Activated naive CD8-positive, alpha-beta T cell treated with anti-CD3 and anti-CD28 coated beads, Interleukin-2, amount 10 ng/mL, durations not matched to agents 7 days and 5 days (primary cell): Measurements from ENCODE around the gene MLANA. TPM values are rescaled to one million over a fixed set of nuclear protein-coding genes. Genes with fewer than 3 reads are reported as not detected.
A peak's percentile ranks its signal among the peaks of the same experiment; 100 is the strongest.

Experiments used
- ATAC-seq: fragments of 150-1000 bp; cut with Tn5 transposase; one replicate; pipeline ENCODE4 v1.10.0; 2021; ENCODE audit warnings: low read depth, moderate library complexity
- POLR2A ChIA-PET: fragments of 350-600 bp; sonication (Branson Sonifier 250); formaldehyde crosslinking; loops from one replicate; lab custom pipeline; 2021; ENCODE audit warnings: antibody characterized with exemption; lab: Charles Lee
- DNase-seq: peaks from one replicate; pipeline ENCODE4 v3.0.0; 2021
- H3K27ac Mint-ChIP-seq: one replicate; pipeline ENCODE4 v1.8.0; 2022; ENCODE audit warnings: mild to moderate bottlenecking, mixed read lengths
- H3K27me3 Mint-ChIP-seq: one replicate; pipeline ENCODE4 v1.8.0; 2022; ENCODE audit warnings: mild to moderate bottlenecking, moderate library complexity, mixed read lengths
- H3K36me3 Mint-ChIP-seq: one replicate; pipeline ENCODE4 v1.8.0; 2021; ENCODE audit warnings: mild to moderate bottlenecking, mixed read lengths
- H3K4me1 Mint-ChIP-seq: one replicate; pipeline ENCODE4 v1.8.0; 2021; ENCODE audit warnings: mixed read lengths
- H3K4me3 Mint-ChIP-seq: one replicate; pipeline ENCODE4 v1.8.0; 2022; ENCODE audit warnings: mild to moderate bottlenecking, moderate library complexity, mixed read lengths
- H3K9me3 Mint-ChIP-seq: one replicate; pipeline ENCODE4 v1.8.0; 2021; ENCODE audit warnings: mixed read lengths
- total RNA-seq, 2 experiments: library from RNA; stranded (reverse); gene quantifications; one replicate each; pipeline ENCODE4 v1.2.3, GENCODE V29; 2021

MLANA gene
- total RNA-seq, 2 experiments from 2014 or later = not detected

GRCh38 chr9:5895782-5896181 lies 5.1 kb downstream of the MLANA start:
- H3K36me3 Mint-ChIP-seq = no peaks in the 10 kb centered on the region
- no peaks in the 10 kb centered on the region for H3K9me3 Mint-ChIP-seq
- no peak overlapping the region for H3K27ac Mint-ChIP-seq
- H3K4me3 Mint-ChIP-seq = no peak overlapping the region
- no peaks in the 10 kb centered on the region for H3K27me3 Mint-ChIP-seq
- H3K4me1 Mint-ChIP-seq = peaks cover 7% of the 10 kb centered on the region
- POLR2A ChIA-PET = no interaction called here
- ATAC-seq (no peak), DNase-seq (no peak)

- ATAC-seq (no peak), DNase-seq (no peak)
- H3K9me3 Mint-ChIP-seq = no peaks in the 10 kb centered on the region
- H3K4me1 Mint-ChIP-seq = peaks cover 7% of the 10 kb centered on the region
- H3K27me3 Mint-ChIP-seq = no peaks in the 10 kb centered on the region
- no peak overlapping the region for H3K27ac Mint-ChIP-seq
- no peaks in the 10 kb centered on the region for H3K36me3 Mint-ChIP-seq
- H3K4me3 Mint-ChIP-seq = no peak overlapping the region
- POLR2A ChIA-PET = no interaction called here
Observed at GRCh38 chr9:5896863-5897262, 6.2 kb downstream of the MLANA start.

GRCh38 chr9:5897851-5898250 lies 7.2 kb downstream of the MLANA start:
- no peaks in the 10 kb centered on the region for H3K9me3 Mint-ChIP-seq
- no peaks in the 10 kb centered on the region for H3K36me3 Mint-ChIP-seq
- H3K4me1 Mint-ChIP-seq = peaks cover 7% of the 10 kb centered on the region
- no peak for ATAC-seq
- no peak for DNase-seq
- POLR2A ChIA-PET = no interaction called here
- H3K27ac Mint-ChIP-seq = no peak overlapping the region
- no peak overlapping the region for H3K4me3 Mint-ChIP-seq
- no peaks in the 10 kb centered on the region for H3K27me3 Mint-ChIP-seq

GRCh38 chr9:5899292-5899691 lies 8.6 kb downstream of the MLANA start:
- ATAC-seq (no peak), DNase-seq (no peak)
- Mint-ChIP-seq H3K9me3 (no peaks in the 10 kb centered on the region), H3K4me3 (no peak overlapping the region), H3K27ac (no peak overlapping the region), H3K36me3 (peaks cover 7% of the 10 kb centered on the region), H3K27me3 (no peaks in the 10 kb centered on the region), H3K4me1 (peaks cover 7% of the 10 kb centered on the region)
- POLR2A ChIA-PET = no interaction called here

- DNase-seq = no peak
- peaks cover 17% of the 10 kb centered on the region for H3K36me3 Mint-ChIP-seq
- no peak for ATAC-seq
- peaks cover 7% of the 10 kb centered on the region for H3K4me1 Mint-ChIP-seq
- H3K27ac Mint-ChIP-seq = no peak overlapping the region
- no peaks in the 10 kb centered on the region for H3K9me3 Mint-ChIP-seq
- no peak overlapping the region for H3K4me3 Mint-ChIP-seq
- no peaks in the 10 kb centered on the region for H3K27me3 Mint-ChIP-seq
- POLR2A ChIA-PET = no interaction called here
Observed at GRCh38 chr9:5900622-5901021, 9.9 kb downstream of the MLANA start.

- DNase-seq (no peak), ATAC-seq (no peak)
- H3K27ac Mint-ChIP-seq = no peak overlapping the region
- no peak overlapping the region for H3K4me3 Mint-ChIP-seq
- H3K4me1 Mint-ChIP-seq = peaks cover 7% of the 10 kb centered on the region
- H3K36me3 Mint-ChIP-seq = peaks cover 22% of the 10 kb centered on the region
- POLR2A ChIA-PET = no interaction called here
- H3K9me3 Mint-ChIP-seq = no peaks in the 10 kb centered on the region
- H3K27me3 Mint-ChIP-seq = no peaks in the 10 kb centered on the region
Observed at GRCh38 chr9:5902377-5902776, 11.7 kb downstream of the MLANA start.

- H3K4me3 Mint-ChIP-seq = no peak overlapping the region
- H3K9me3 Mint-ChIP-seq = no peaks in the 10 kb centered on the region
- peaks cover 26% of the 10 kb centered on the region for H3K36me3 Mint-ChIP-seq
- DNase-seq = no peak
- POLR2A ChIA-PET = no interaction called here
- ATAC-seq = no peak
- H3K4me1 Mint-ChIP-seq = peaks cover 9% of the 10 kb centered on the region
- H3K27me3 Mint-ChIP-seq = no peaks in the 10 kb centered on the region
- no peak overlapping the region for H3K27ac Mint-ChIP-seq
Observed at GRCh38 chr9:5908918-5909317, 18.2 kb downstream of the MLANA start.

- H3K27ac Mint-ChIP-seq = no peak overlapping the region
- peaks cover 18% of the 10 kb centered on the region for H3K36me3 Mint-ChIP-seq
- peaks cover 9% of the 10 kb centered on the region for H3K4me1 Mint-ChIP-seq
- POLR2A ChIA-PET = no interaction called here
- DNase-seq (no peak), ATAC-seq (no peak)
- H3K9me3 Mint-ChIP-seq = no peaks in the 10 kb centered on the region
- H3K27me3 Mint-ChIP-seq = no peaks in the 10 kb centered on the region
- no peak overlapping the region for H3K4me3 Mint-ChIP-seq
Observed at GRCh38 chr9:5909976-5910375, 19.3 kb downstream of the MLANA start.

GRCh38 chr9:5910413-5911057 lies 19.8 kb downstream of the MLANA start:
- H3K4me3 Mint-ChIP-seq = no peak overlapping the region
- no peak for DNase-seq

GRCh38 chr9:5915438-5915837 lies 24.7 kb downstream of the MLANA start:
- POLR2A ChIA-PET = no interaction called here
- DNase-seq (no peak), ATAC-seq (no peak)
- Mint-ChIP-seq H3K27ac (no peak overlapping the region), H3K27me3 (no peaks in the 10 kb centered on the region), H3K4me3 (no peak overlapping the region), H3K36me3 (peaks cover 23% of the 10 kb centered on the region), H3K9me3 (no peaks in the 10 kb centered on the region), H3K4me1 (peaks cover 7% of the 10 kb centered on the region)

More at GRCh38 chr9:5910413-5911057, 19.8 kb downstream of the MLANA start:
- no peaks in the 10 kb centered on the region for H3K27me3 Mint-ChIP-seq
- POLR2A ChIA-PET = no interaction called here
- peaks cover 9% of the 10 kb centered on the region for H3K4me1 Mint-ChIP-seq
- peaks cover 13% of the 10 kb centered on the region for H3K36me3 Mint-ChIP-seq
- ATAC-seq = peak; percentile 42
- H3K9me3 Mint-ChIP-seq = no peaks in the 10 kb centered on the region
- H3K27ac Mint-ChIP-seq = no peak overlapping the region

GRCh38 chr9:5917273-5917672 lies 26.6 kb downstream of the MLANA start:
- H3K36me3 Mint-ChIP-seq = peaks cover 33% of the 10 kb centered on the region

GRCh38 chr9:5917888-5918287 lies 27.2 kb downstream of the MLANA start:
- POLR2A ChIA-PET = interaction anchor here (0.7 kb wide), 1 partner anchor 250 kb away, joined by 5 read pairs; no protein-coding TSS in a partner anchor
- no peak for ATAC-seq

More at GRCh38 chr9:5917273-5917672, 26.6 kb downstream of the MLANA start:
- no peak overlapping the region for H3K4me3 Mint-ChIP-seq
- no peaks in the 10 kb centered on the region for H3K9me3 Mint-ChIP-seq
- H3K27ac Mint-ChIP-seq = no peak overlapping the region
- H3K4me1 Mint-ChIP-seq = no peaks in the 10 kb centered on the region
- POLR2A ChIA-PET = no interaction called here
- DNase-seq (no peak), ATAC-seq (no peak)
- H3K27me3 Mint-ChIP-seq = no peaks in the 10 kb centered on the region

GRCh38 chr9:5918460-5918859 lies 27.8 kb downstream of the MLANA start:
- no peak overlapping the region for H3K27ac Mint-ChIP-seq
- no peaks in the 10 kb centered on the region for H3K9me3 Mint-ChIP-seq
- ATAC-seq (no peak), DNase-seq (no peak)
- H3K27me3 Mint-ChIP-seq = no peaks in the 10 kb centered on the region
- no peaks in the 10 kb centered on the region for H3K4me1 Mint-ChIP-seq
- H3K4me3 Mint-ChIP-seq = no peak overlapping the region
- POLR2A ChIA-PET = interaction anchor here (0.7 kb wide), 2 partner anchors 46 to 251 kb away, joined by 4 to 5 read pairs; no protein-coding TSS in a partner anchor
- H3K36me3 Mint-ChIP-seq = peaks cover 36% of the 10 kb centered on the region

More at GRCh38 chr9:5917888-5918287, 27.2 kb downstream of the MLANA start:
- no peaks in the 10 kb centered on the region for H3K4me1 Mint-ChIP-seq
- H3K27ac Mint-ChIP-seq = no peak overlapping the region
- H3K4me3 Mint-ChIP-seq = no peak overlapping the region
- no peak for DNase-seq
- H3K36me3 Mint-ChIP-seq = peaks cover 38% of the 10 kb centered on the region
- H3K27me3 Mint-ChIP-seq = no peaks in the 10 kb centered on the region
- no peaks in the 10 kb centered on the region for H3K9me3 Mint-ChIP-seq

- ATAC-seq = no peak
- Mint-ChIP-seq H3K9me3 (no peaks in the 10 kb centered on the region), H3K4me3 (no peak overlapping the region), H3K36me3 (peaks cover 40% of the 10 kb centered on the region), H3K27me3 (no peaks in the 10 kb centered on the region), H3K27ac (no peak overlapping the region), H3K4me1 (no peaks in the 10 kb centered on the region)
- POLR2A ChIA-PET = no interaction called here
- DNase-seq = no peak
Observed at GRCh38 chr9:5920860-5921328, 30.2 kb downstream of the MLANA start.
